HCT116 (cell line): ENCODE data around the gene DNAH7.

Experiments used
- ATF3 ChIP-seq: IDR thresholded peaks from 2 replicates; pipeline ENCODE4 v1.6.1; 2012
- CTCF ChIP-seq, 3 experiments: fragments of 200-600 bp in 1 of 3; sonication (generic) in 1 of 3; IDR thresholded peaks in 2 of 3; conservative IDR thresholded peaks in 1 of 3; 2 replicates each; pipeline ENCODE4 v1.5.1; 2012 to 2017; ENCODE audit warnings: low read depth in 2 of 3, low read length in 2 of 3, antibody characterized with exemption in 1 of 3, borderline replicate concordance in 1 of 3, control low read depth in 1 of 3, mild to moderate bottlenecking in 1 of 3, mixed read lengths in 1 of 3, mixed run types in 1 of 3, moderate library complexity in 1 of 3; ENCODE audit not compliant: insufficient read depth in 1 of 3
- EGR1 ChIP-seq: IDR thresholded peaks from 2 replicates; pipeline ENCODE4 v1.6.1; 2012; ENCODE audit warnings: low read depth
- POLR2A ChIP-seq: IDR thresholded peaks from 2 replicates; pipeline ENCODE4 v1.7.0; 2011; ENCODE audit warnings: borderline replicate concordance; ENCODE audit not compliant: insufficient read depth, insufficient read length; ENCODE audit errors: extremely low read depth
- POLR2AphosphoS5 ChIP-seq: IDR thresholded peaks from 2 replicates; pipeline ENCODE4 v1.6.1; 2011; ENCODE audit warnings: mild to moderate bottlenecking, low read depth, low read length, moderate library complexity
- SP1 ChIP-seq: IDR thresholded peaks from 2 replicates; pipeline ENCODE4 v1.6.1; 2012; ENCODE audit warnings: low read depth
- SRF ChIP-seq: IDR thresholded peaks from 2 replicates; pipeline ENCODE4 v1.6.1; 2012; ENCODE audit warnings: low read depth
- ZBTB33 ChIP-seq: IDR thresholded peaks from 2 replicates; pipeline ENCODE4 v1.6.1; 2011; ENCODE audit warnings: mild to moderate bottlenecking, low read length, moderate library complexity; ENCODE audit not compliant: insufficient replicate concordance; ENCODE audit errors: extremely low read depth
- ZNF274 ChIP-seq: fragments of 200-500 bp; sonication (Bioruptor generic); IDR thresholded peaks from 2 replicates; pipeline ENCODE4 v1.6.1; 2014; ENCODE audit warnings: mild to moderate bottlenecking, low read depth, low read length, inconsistent platforms

- TF ChIP-seq ATF3 (no peak), CTCF (IDR thresholded peaks at IDR 0.05 in 2 of 3, conservative IDR thresholded peaks at IDR 0.05 in 1 of 3; ENCODE audit: borderline replicate concordance in 1 of 3, insufficient read depth in 1 of 3, low read depth in 2 of 3, low read length in 2 of 3) (no peak), POLR2AphosphoS5 (no peak), SP1 (no peak), ZBTB33 (no peak), POLR2A (no peak), EGR1 (no peak), SRF (no peak), ZNF274 (no peak)
These were observed 29.4 kb upstream of the DNAH7 start for GRCh38 chr2:196097864-196098660.
